Ishikawa (cell line): Measurements from ENCODE around the gene RBPJ.

Source experiments
- CEBPB ChIP-seq: IDR thresholded peaks from 2 replicates; pipeline ENCODE4 v1.6.1; 2012
- CREB1 ChIP-seq: IDR thresholded peaks from 2 replicates; pipeline ENCODE4 v1.6.1; 2012; ENCODE audit warnings: low read depth
- EGR1 ChIP-seq: IDR thresholded peaks from 2 replicates; pipeline ENCODE4 v1.6.1; 2012
- EP300 ChIP-seq: IDR thresholded peaks from 2 replicates; pipeline ENCODE4 v1.6.1; 2012; ENCODE audit warnings: borderline replicate concordance
- FOXM1 ChIP-seq: IDR thresholded peaks from 2 replicates; pipeline ENCODE4 v1.6.1; 2012; ENCODE audit warnings: low read depth, borderline replicate concordance
- NFIC ChIP-seq: IDR thresholded peaks from 2 replicates; pipeline ENCODE4 v1.6.1; 2012
- RAD21 ChIP-seq: IDR thresholded peaks from 2 replicates; pipeline ENCODE4 v1.6.1; 2012; ENCODE audit warnings: low read depth
- TAF1 ChIP-seq: IDR thresholded peaks from 2 replicates; pipeline ENCODE4 v1.6.1; 2012; ENCODE audit warnings: low read depth, mild to moderate bottlenecking
- TCF12 ChIP-seq: IDR thresholded peaks from 2 replicates; pipeline ENCODE4 v1.6.1; 2012; ENCODE audit warnings: low read depth
- TEAD4 ChIP-seq: IDR thresholded peaks from 2 replicates; pipeline ENCODE4 v1.6.1; 2012
- YY1 ChIP-seq: IDR thresholded peaks from 2 replicates; pipeline ENCODE4 v1.6.1; 2012; ENCODE audit warnings: low read depth
- ZBTB7A ChIP-seq: IDR thresholded peaks from 2 replicates; pipeline ENCODE4 v1.6.1; 2012; ENCODE audit warnings: low read depth
- TF ChIP-seq, protein P1 (sequence below): IDR thresholded peaks from 2 replicates; pipeline ENCODE4 v1.6.1; 2012; ENCODE audit warnings: low read depth, mild to moderate bottlenecking
- TF ChIP-seq, protein P2 (sequence below): IDR thresholded peaks from 2 replicates; pipeline ENCODE4 v1.6.1; 2012
- TF ChIP-seq, protein P3 (sequence below): IDR thresholded peaks from 2 replicates; pipeline ENCODE4 v1.6.1; 2012

Gene RBPJ

DNA sequence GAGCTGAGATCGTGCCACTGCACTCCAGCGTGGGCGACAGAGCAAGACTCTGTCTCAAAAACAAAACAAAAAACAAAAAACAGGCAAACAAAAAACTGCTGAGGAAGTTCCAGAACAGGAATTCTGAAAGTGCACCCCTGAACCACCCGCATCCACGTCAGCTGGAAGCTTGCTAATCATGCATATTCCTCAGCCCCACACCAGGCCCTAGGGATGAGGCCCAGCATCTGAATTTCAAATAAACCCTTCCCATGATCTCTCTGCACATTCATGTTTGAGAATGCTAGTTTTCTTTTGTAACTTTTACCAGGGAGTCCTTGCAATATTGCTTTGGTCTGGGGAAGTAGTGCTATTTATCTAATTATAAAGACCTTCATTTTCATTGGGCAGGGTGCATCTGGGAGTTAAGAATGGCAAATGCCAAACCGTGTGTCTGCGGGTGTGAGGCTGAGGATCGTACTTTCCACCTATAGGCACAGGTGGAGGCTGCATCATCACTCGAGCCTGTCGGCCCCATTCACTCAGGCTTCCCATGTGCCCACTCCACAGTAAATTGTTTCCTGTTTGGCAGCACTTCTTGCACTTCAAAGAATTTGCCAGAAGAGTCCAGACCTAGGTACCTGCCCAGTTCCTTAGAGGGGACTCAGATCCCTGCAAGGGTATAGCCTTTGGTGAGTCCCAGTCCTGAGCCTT lies 145.9 kb downstream of the RBPJ start:
- TF ChIP-seq YY1, result no peak
- TF ChIP-seq, protein P1, sequence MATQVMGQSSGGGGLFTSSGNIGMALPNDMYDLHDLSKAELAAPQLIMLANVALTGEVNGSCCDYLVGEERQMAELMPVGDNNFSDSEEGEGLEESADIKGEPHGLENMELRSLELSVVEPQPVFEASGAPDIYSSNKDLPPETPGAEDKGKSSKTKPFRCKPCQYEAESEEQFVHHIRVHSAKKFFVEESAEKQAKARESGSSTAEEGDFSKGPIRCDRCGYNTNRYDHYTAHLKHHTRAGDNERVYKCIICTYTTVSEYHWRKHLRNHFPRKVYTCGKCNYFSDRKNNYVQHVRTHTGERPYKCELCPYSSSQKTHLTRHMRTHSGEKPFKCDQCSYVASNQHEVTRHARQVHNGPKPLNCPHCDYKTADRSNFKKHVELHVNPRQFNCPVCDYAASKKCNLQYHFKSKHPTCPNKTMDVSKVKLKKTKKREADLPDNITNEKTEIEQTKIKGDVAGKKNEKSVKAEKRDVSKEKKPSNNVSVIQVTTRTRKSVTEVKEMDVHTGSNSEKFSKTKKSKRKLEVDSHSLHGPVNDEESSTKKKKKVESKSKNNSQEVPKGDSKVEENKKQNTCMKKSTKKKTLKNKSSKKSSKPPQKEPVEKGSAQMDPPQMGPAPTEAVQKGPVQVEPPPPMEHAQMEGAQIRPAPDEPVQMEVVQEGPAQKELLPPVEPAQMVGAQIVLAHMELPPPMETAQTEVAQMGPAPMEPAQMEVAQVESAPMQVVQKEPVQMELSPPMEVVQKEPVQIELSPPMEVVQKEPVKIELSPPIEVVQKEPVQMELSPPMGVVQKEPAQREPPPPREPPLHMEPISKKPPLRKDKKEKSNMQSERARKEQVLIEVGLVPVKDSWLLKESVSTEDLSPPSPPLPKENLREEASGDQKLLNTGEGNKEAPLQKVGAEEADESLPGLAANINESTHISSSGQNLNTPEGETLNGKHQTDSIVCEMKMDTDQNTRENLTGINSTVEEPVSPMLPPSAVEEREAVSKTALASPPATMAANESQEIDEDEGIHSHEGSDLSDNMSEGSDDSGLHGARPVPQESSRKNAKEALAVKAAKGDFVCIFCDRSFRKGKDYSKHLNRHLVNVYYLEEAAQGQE, result no peak
- no peak for TF ChIP-seq RAD21

DNA sequence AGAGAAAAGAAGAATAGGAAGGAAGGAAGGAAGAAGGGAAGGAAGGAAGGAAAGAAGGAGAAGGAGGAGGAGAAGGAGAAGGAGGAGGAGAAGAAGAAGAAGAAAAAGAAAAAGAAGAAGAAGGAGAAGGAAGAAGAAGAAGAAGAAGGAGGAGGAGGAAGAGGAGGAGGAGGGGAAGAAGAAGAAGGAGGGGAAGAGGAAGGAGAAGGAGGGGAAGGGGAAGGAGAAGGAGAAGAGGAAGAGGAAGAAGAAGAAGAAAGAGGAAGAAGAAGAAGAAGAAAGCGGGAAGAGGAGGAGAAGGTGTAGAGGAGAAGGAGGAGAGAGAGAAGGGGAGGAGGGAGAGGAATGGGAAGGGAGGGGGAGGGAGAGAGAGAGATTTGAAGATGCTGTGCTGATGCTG lies 146.9 kb downstream of the RBPJ start:
- TF ChIP-seq, protein P2, sequence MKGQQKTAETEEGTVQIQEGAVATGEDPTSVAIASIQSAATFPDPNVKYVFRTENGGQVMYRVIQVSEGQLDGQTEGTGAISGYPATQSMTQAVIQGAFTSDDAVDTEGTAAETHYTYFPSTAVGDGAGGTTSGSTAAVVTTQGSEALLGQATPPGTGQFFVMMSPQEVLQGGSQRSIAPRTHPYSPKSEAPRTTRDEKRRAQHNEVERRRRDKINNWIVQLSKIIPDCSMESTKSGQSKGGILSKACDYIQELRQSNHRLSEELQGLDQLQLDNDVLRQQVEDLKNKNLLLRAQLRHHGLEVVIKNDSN, result no peak
- TF ChIP-seq CREB1, result no peak
- no peak for TF ChIP-seq RAD21
- no peak for TF ChIP-seq FOXM1
- no peak for TF ChIP-seq TEAD4
- TF ChIP-seq CEBPB, result no peak
- no peak for TF ChIP-seq EGR1
- no peak for TF ChIP-seq YY1
- no peak for TF ChIP-seq EP300
- TF ChIP-seq TCF12, result no peak
- no peak for TF ChIP-seq NFIC
- no peak for TF ChIP-seq ZBTB7A
- TF ChIP-seq, protein P1, result no peak
- TF ChIP-seq, protein P3, sequence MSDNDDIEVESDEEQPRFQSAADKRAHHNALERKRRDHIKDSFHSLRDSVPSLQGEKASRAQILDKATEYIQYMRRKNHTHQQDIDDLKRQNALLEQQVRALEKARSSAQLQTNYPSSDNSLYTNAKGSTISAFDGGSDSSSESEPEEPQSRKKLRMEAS, result no peak
- no peak for TF ChIP-seq TAF1

DNA sequence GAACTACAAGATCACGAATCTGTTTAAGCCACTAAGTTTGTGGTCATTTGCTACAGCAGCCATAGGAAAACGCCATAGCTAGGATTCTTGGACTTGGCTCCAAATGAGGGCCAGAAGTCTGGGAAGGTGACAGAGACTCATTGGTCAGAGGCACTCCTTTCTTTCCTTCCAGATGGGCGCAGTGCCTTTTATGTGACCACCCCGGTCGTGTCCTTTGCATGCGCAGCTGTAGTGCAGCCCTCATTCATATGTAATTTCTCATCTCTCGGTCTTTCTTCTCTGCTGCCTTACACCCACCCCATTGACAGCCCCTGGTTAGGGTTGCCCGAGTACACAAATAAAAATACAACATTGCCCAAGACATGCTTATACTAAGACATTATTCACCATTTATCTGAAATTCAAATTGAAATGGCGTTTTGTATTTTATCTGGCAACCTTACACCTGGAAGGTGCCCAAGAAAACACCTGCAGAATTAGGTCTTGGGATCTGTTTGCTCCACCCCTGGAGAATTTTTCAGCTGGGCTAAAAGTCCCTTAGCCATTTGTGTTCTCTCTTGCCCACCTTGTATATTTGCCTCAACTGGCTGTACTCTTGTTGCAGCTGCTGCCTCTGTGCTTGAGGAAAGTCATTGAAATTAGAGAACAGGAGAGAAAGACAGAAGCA lies 147.6 kb downstream of the RBPJ start:
- TF ChIP-seq NFIC (no peak), EP300 (no peak), TEAD4 (no peak), FOXM1 (no peak), CEBPB (no peak), RAD21 (no peak), TCF12 (no peak), ZBTB7A (no peak), TAF1 (no peak), EGR1 (no peak), YY1 (no peak), CREB1 (no peak)
- TF ChIP-seq, protein P1, result no peak
- TF ChIP-seq, protein P3, result no peak
- TF ChIP-seq, protein P2, result no peak

DNA sequence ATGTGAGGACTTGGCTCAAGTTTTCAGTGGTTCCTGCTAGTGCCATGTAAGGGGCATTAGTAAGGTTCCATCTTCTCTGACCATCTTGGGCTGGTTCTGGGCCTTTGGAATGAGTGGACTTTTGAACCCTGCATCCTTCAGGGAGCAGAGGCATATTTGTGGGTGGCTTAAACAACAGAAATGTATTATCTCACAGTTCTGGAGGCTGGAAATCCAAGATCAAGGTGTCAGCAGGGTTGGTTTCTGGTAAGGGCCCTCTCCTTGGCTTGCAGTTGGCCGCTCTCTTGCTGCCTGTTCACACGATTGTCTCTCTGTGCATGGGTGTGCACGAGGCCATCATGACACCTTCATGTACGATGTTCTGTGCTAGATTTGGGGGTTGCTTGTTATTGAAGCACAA lies 148.2 kb downstream of the RBPJ start:
- TF ChIP-seq TAF1 (no peak), EP300 (no peak), RAD21 (no peak), EGR1 (no peak)
- TF ChIP-seq, protein P2, result no peak
- TF ChIP-seq, protein P3, result no peak
